Muscle layer of colon (tissue), 2 donors: Measurements from ENCODE around the gene GTPBP1.

Experiments used
- H3K27ac ChIP-seq: one replicate; pipeline ENCODE4 v1.7.0; 2013; ENCODE audit warnings: low read depth, mild to moderate bottlenecking, low read length, moderate library complexity
- H3K27me3 ChIP-seq, 2 donors: one replicate each; pipeline ENCODE4 v1.7.0; 2013; ENCODE audit warnings: low read length in 2 of 2, mild to moderate bottlenecking in 2 of 2; ENCODE audit not compliant: insufficient read depth in 2 of 2, control insufficient read depth in 1 of 2
- H3K36me3 ChIP-seq: one replicate; pipeline ENCODE4 v1.7.0; 2013; ENCODE audit warnings: mild to moderate bottlenecking, low read length; ENCODE audit not compliant: insufficient read depth
- H3K4me1 ChIP-seq: one replicate; pipeline ENCODE4 v1.7.0; 2013; ENCODE audit warnings: mild to moderate bottlenecking, low read length; ENCODE audit not compliant: insufficient read depth
- H3K4me3 ChIP-seq, 2 donors: one replicate each; pipeline ENCODE4 v1.7.0; 2013; ENCODE audit warnings: low read length in 2 of 2, low read depth in 1 of 2, mild to moderate bottlenecking in 1 of 2, moderate library complexity in 1 of 2
- H3K9ac ChIP-seq: one replicate; pipeline ENCODE4 v1.7.0; 2013; ENCODE audit warnings: low read length
- H3K9me3 ChIP-seq: one replicate; pipeline ENCODE4 v1.7.0; 2013; ENCODE audit warnings: mild to moderate bottlenecking, low read length
- donor health status: abdominal sarcoma.
- donor health status: Adenocarcinoma of cecum.

Gene GTPBP1

GRCh38 chr22:38736257-38736570, 30.5 kb downstream of the GTPBP1 start:
- peaks cover 31% of the 10 kb centered on the region for H3K4me1 ChIP-seq
- H3K9me3 ChIP-seq, result no peaks in the 10 kb centered on the region
- no peak overlapping the region for H3K9ac ChIP-seq
- no peak overlapping the region for H3K4me3 ChIP-seq
- H3K36me3 ChIP-seq, result peaks cover 82% of the 10 kb centered on the region
- no peak overlapping the region for H3K27ac ChIP-seq
- H3K27me3 ChIP-seq, result no peaks in the 10 kb centered on the region

DNA sequence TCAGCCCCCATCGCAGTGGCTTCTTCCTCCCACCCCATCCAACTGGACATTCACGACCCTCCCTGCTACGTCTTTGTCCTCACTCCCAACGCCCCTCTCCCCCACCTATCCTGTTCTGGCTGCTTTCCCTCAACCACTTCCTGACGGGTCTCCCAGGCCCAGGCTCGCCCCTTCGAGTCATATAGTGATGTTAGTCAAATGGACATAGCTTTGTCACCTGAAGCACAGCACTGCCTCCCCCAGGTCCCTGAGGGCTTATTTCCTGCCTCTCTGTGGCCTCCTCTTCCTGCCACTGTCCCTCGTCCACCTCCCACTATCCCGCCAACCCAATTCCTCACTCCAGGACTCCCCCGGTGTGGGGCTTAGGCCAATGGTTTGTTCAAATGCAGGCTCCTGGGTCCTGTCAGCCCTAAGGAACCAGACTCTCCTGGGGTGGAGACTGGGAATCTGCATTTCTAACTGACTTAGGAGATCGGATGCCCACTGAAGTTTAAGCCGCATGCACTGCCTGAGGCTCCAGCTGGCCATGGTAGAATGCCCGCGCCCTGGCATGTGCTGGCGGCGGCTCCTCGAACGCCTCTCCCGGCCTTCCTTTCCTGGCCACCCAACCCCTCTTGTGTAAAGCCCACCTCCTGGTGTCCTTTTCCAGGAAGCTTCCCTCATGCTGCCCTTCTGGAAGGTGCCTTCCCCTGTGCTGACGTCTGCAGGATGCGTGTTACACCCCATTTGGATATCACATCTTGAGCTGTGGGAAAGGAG, 31.7 kb downstream of the GTPBP1 start:
- H3K27ac ChIP-seq, result no peak overlapping the region
- no peak overlapping the region for H3K9ac ChIP-seq

DNA sequence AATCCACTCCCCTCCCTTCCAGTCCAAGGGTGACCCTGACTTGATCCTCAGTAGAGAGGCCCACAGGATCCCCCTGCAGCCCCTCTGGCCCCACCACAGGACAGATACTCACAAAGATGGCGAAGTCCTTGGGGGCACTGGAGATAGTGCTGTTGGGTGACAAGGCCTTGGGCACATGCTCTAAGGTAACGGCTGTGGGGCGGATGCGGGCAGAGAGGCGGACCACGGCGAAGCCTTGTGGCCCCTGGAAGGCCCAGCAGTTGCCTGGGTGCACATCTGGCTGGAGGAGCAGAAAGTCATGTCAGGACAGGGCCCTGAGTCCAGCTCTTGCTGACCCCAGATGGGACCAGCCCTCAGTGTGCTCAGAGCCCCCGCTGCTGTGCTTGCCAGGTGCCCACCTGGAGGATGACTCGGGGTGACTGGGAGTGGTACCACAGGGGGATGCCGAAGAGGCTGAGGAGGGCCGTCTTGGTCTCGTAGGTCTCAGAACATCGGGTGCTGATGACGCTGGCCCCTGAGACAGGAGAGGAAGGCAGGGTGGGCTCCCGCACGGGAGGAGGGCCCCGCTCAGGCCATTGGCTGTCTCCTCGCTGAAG, 32.8 kb downstream of the GTPBP1 start:
- Histone ChIP-seq H3K27ac (no peak overlapping the region), H3K27me3 (no peaks in the 10 kb centered on the region), H3K4me3 (no peak overlapping the region), H3K9ac (no peak overlapping the region), H3K9me3 (no peaks in the 10 kb centered on the region), H3K36me3 (peaks cover 93% of the 10 kb centered on the region), H3K4me1 (peaks cover 13% of the 10 kb centered on the region)

More for the DNA sequence above, 31.7 kb downstream of the GTPBP1 start:
- peaks cover 86% of the 10 kb centered on the region for H3K36me3 ChIP-seq
- H3K27me3 ChIP-seq, result no peaks in the 10 kb centered on the region
- H3K4me1 ChIP-seq, result peaks cover 23% of the 10 kb centered on the region
- no peaks in the 10 kb centered on the region for H3K9me3 ChIP-seq
- H3K4me3 ChIP-seq, result no peak overlapping the region

DNA sequence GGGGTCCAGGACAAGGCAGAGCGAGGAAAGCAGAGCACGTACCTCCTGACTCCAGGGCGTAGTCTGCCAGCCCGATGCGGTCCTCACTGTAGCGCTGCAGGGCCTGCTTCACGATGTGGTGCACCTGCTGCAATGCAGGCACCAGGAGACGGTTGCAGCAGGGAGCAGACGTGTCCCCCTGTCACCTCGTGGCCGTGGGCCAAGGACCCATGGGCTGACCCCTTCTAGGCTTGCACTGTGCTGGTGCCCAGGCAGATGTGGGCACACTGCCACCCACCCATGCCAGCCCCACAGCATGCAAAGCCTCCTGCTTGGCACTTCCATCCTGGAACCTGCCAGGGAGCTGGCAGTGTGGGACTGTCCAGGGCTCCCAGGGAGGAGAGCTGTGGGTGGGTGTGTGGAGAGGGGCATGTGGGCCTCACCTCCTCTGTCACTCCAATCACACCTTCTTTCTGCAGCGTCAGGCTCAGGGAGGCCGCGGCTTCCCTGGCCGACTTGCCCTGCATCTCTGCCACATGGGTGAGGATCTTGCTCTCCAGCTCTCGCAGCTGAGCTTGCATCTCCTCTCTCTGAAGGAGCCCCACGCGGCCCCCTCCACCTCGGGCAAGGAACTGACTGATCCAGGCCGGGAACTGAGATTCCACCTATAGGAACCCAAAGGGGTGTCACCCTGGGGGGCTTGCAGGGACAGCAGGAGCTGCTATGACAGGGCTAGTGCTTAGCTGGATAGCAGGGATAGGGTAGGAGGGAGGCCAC, 33.7 kb downstream of the GTPBP1 start:
- H3K9me3 ChIP-seq, result no peaks in the 10 kb centered on the region
- peaks cover 4% of the 10 kb centered on the region for H3K4me1 ChIP-seq
- no peak overlapping the region for H3K27ac ChIP-seq
- no peak overlapping the region for H3K4me3 ChIP-seq
- H3K36me3 ChIP-seq, result peaks cover 93% of the 10 kb centered on the region
- no peaks in the 10 kb centered on the region for H3K27me3 ChIP-seq
- H3K9ac ChIP-seq, result no peak overlapping the region

- H3K4me1 ChIP-seq, result no peaks in the 10 kb centered on the region
- no peaks in the 10 kb centered on the region for H3K9me3 ChIP-seq
- H3K36me3 ChIP-seq, result peaks cover 96% of the 10 kb centered on the region
- no peak overlapping the region for H3K4me3 ChIP-seq
- no peak overlapping the region for H3K9ac ChIP-seq
- H3K27me3 ChIP-seq, result no peaks in the 10 kb centered on the region
- no peak overlapping the region for H3K27ac ChIP-seq
Measured at GRCh38 chr22:38740116-38740723, 34.5 kb downstream of the GTPBP1 start.

- no peaks in the 10 kb centered on the region for H3K9me3 ChIP-seq
- H3K4me3 ChIP-seq, result no peak overlapping the region
- no peak overlapping the region for H3K27ac ChIP-seq
- H3K27me3 ChIP-seq, result no peaks in the 10 kb centered on the region
- H3K9ac ChIP-seq, result no peak overlapping the region
- H3K36me3 ChIP-seq, result peaks cover 96% of the 10 kb centered on the region
- no peaks in the 10 kb centered on the region for H3K4me1 ChIP-seq
Measured at GRCh38 chr22:38740754-38741153, 35.0 kb downstream of the GTPBP1 start.

GRCh38 chr22:38741166-38741565, 35.4 kb downstream of the GTPBP1 start:
- Histone ChIP-seq H3K27ac (no peak overlapping the region), H3K4me1 (no peaks in the 10 kb centered on the region)

DNA sequence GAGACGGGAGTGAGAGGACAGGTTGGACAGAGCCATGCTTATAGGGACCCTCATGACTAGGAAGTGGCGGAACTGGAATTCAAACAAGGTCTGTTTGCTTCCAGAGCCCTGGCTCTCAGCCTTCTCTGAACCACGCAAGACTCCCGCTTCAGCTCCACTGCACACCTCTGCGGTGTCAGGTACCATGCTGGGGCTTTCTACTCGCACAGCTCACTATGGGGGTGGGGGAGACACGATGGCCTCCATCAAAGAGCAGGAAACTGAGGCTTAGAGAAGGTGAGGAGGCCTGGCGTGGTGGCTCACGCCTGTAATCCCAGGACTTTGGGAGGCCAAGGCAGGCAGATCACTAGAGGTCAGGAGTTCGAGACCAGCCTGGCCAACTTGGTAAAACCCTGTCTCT, 35.8 kb downstream of the GTPBP1 start:
- H3K27ac ChIP-seq, result no peak overlapping the region
- no peaks in the 10 kb centered on the region for H3K9me3 ChIP-seq
- no peaks in the 10 kb centered on the region for H3K27me3 ChIP-seq
- no peak overlapping the region for H3K4me3 ChIP-seq
- peaks cover 97% of the 10 kb centered on the region for H3K36me3 ChIP-seq
- no peaks in the 10 kb centered on the region for H3K4me1 ChIP-seq
- H3K9ac ChIP-seq, result no peak overlapping the region

More at GRCh38 chr22:38741166-38741565, 35.4 kb downstream of the GTPBP1 start:
- H3K27me3 ChIP-seq, result no peaks in the 10 kb centered on the region
- H3K9ac ChIP-seq, result no peak overlapping the region
- H3K4me3 ChIP-seq, result no peak overlapping the region
- H3K36me3 ChIP-seq, result peaks cover 97% of the 10 kb centered on the region
- no peaks in the 10 kb centered on the region for H3K9me3 ChIP-seq

GRCh38 chr22:38742176-38742942, 36.6 kb downstream of the GTPBP1 start:
- no peak overlapping the region for H3K9ac ChIP-seq
- H3K27me3 ChIP-seq, result no peaks in the 10 kb centered on the region
- H3K27ac ChIP-seq, result no peak overlapping the region
- H3K36me3 ChIP-seq, result peaks cover 90% of the 10 kb centered on the region
- no peak overlapping the region for H3K4me3 ChIP-seq
- H3K9me3 ChIP-seq, result no peaks in the 10 kb centered on the region
- H3K4me1 ChIP-seq, result no peaks in the 10 kb centered on the region

- H3K36me3 ChIP-seq, result peaks cover 84% of the 10 kb centered on the region
- H3K4me3 ChIP-seq, result no peak overlapping the region
- H3K9me3 ChIP-seq, result no peaks in the 10 kb centered on the region
- no peak overlapping the region for H3K9ac ChIP-seq
- no peaks in the 10 kb centered on the region for H3K4me1 ChIP-seq
- no peaks in the 10 kb centered on the region for H3K27me3 ChIP-seq
- H3K27ac ChIP-seq, result no peak overlapping the region
Measured at GRCh38 chr22:38744981-38745380, 39.2 kb downstream of the GTPBP1 start.
